KOPT-K1 (cell line): Measurements from ENCODE around the gene CTXN3.
"Not testable (repeated sequence)": the region's sequence is repeated elsewhere in the genome, so short reads cannot be mapped to it uniquely, and the experiment has no call there.

Experiments used
- H3K27ac ChIP-seq: fragments of 200-600 bp; sonication (generic); 2 replicates; pipeline ENCODE4 v1.5.1; 2016; ENCODE audit warnings: antibody characterized with exemption, mild to moderate bottlenecking, low read depth, low read length; ENCODE audit not compliant: poor library complexity, severe bottlenecking
- H3K36me3 ChIP-seq: fragments of 200-600 bp; sonication (generic); 2 replicates; pipeline ENCODE4 v1.5.1; 2017; ENCODE audit warnings: antibody characterized with exemption, mild to moderate bottlenecking, low read length, moderate library complexity; ENCODE audit not compliant: insufficient read depth
- H3K9me3 ChIP-seq: fragments of 200-600 bp; sonication (generic); 2 replicates; pipeline ENCODE4 v1.5.1; 2017; ENCODE audit warnings: antibody characterized with exemption, low read length, mild to moderate bottlenecking; ENCODE audit not compliant: insufficient read depth, poor library complexity, severe bottlenecking

CTXN3 gene

GRCh38 chr5:127673117-127673800, 24.4 kb downstream of the CTXN3 start:
- Histone ChIP-seq H3K27ac (no peak overlapping the region), H3K9me3 (no peaks in the 10 kb centered on the region), H3K36me3 (no peaks in the 10 kb centered on the region)

DNA sequence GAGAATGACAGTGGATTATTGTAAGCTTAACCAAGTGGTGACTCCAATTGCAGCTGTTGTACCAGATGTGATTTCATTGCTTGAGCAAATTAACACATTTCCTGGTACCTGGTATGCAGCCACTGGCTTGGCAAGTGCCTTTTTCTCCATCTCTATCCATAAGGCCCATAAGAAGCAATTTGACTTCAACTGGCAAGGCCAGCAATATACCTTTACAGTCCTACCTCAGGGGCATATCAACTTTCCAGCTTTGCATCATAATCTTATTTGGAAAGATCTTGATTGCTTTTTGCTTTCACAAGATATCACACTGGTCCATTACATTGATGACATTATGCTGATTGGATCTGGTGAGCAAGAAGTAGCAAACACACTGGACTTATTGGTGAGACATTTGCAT, 28.1 kb downstream of the CTXN3 start:
- H3K9me3 ChIP-seq, H3K36me3 ChIP-seq, H3K27ac ChIP-seq: not testable (repeated sequence)

GRCh38 chr5:127679691-127680330, 30.9 kb downstream of the CTXN3 start:
- H3K27ac ChIP-seq, H3K9me3 ChIP-seq, H3K36me3 ChIP-seq: not testable (repeated sequence)

DNA sequence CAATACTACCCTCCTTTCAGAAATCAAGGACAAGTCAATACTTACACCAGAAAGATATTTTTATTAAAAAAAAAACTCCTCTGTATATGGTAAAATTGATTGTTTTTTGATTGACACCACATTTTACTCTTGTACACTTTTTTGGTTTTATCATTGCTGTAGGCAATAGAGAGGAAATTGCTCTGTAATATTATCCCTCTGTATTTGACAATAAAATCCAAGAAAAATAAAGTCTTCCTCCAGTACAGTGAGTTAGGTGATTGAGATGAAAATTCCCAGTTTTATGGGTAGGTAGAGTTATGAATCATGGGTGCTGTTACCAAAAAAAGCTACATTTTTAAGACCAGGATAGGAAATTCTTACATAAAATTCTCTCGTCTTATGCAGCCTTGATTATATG, 31.7 kb downstream of the CTXN3 start:
- Histone ChIP-seq H3K36me3 (no peaks in the 10 kb centered on the region), H3K9me3 (no peaks in the 10 kb centered on the region), H3K27ac (no peak overlapping the region)

DNA sequence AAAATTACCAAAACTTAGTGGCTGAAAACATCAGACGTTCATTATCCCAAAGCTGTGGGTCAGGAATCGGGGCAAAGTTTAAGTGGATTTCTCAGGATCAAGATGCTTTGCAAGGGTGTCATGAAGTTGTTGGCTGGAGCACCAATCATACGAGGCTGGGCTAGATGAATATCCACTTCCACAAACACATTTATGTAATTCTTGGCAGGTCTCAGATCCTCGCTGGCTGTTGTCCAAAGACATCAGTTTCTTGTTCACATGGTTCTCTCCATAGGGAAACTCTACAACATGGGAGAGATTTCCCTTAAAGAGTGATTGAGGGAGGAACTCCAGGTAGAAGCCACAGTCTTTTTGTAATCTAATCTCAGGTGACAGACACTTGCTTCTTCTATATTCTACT, 34.1 kb downstream of the CTXN3 start:
- no peaks in the 10 kb centered on the region for H3K36me3 ChIP-seq
- no peaks in the 10 kb centered on the region for H3K9me3 ChIP-seq
- H3K27ac ChIP-seq = no peak overlapping the region

GRCh38 chr5:127684726-127685467, 36.0 kb downstream of the CTXN3 start:
- no peaks in the 10 kb centered on the region for H3K36me3 ChIP-seq
- H3K27ac ChIP-seq = no peak overlapping the region
- no peaks in the 10 kb centered on the region for H3K9me3 ChIP-seq

- H3K9me3 ChIP-seq = no peaks in the 10 kb centered on the region
- no peak overlapping the region for H3K27ac ChIP-seq
- no peaks in the 10 kb centered on the region for H3K36me3 ChIP-seq
These were observed 36.8 kb downstream of the CTXN3 start for GRCh38 chr5:127685662-127686061.

DNA sequence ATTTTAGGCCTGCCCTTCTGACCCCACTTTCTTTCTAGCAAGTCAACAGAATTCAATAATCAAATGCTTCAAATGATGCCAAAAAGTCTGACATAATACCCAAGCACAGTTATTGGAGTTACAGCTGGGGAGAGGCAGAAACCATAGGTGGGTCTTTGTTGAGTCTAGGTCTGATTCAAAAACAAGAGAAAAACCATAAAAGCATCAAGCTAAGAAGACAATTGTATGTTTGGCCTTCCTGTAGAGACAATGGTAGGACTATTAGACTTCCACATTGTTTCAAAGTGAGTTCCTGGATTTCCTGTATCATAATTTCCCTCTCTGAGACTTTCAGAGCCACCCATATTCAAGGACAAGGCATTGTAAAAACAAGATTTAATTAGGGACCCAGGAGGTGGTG, 37.5 kb downstream of the CTXN3 start:
- Histone ChIP-seq H3K9me3 (no peaks in the 10 kb centered on the region), H3K36me3 (no peaks in the 10 kb centered on the region), H3K27ac (no peak overlapping the region)

- no peaks in the 10 kb centered on the region for H3K9me3 ChIP-seq
- no peaks in the 10 kb centered on the region for H3K36me3 ChIP-seq
- H3K27ac ChIP-seq = no peak overlapping the region
These were observed 45.8 kb downstream of the CTXN3 start for GRCh38 chr5:127694518-127695171.

DNA sequence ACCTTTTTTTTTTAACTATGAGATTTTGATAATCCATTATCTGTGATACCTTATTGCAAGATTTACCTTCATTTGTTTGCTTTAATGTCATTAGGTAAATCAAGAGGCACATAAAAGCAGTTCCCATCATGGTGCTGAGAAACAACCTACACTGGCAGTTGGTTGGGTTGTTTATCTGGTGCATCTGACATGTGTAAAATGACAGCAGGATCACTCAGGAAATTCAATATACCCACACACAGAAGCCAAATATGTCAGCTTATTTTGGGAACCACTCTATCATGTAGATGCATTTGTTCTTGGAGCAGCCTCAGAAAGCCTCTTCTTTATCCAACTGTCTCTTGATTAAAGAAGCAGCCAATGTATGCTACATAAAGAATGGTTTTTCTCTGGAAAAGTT, 46.5 kb downstream of the CTXN3 start:
- Histone ChIP-seq H3K36me3 (no peaks in the 10 kb centered on the region), H3K9me3 (no peaks in the 10 kb centered on the region), H3K27ac (no peak overlapping the region)

DNA sequence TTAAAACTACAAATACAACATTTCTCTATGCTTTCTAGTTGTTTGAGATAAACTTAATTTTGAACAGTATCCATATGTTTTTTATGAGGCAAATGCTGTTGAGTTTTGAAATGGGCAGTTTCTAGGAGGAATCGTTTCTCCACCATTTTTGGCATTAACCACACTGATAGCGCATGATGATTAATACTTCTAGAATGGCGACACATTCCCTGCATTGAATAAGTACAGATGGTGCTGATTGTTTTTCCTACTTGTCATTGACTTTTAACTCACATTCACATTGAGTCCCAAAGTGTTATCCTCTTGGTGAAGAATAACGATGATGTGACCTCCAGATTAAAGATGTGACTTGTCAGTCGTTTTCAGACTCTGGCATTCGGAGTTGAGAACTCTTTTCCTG, 47.8 kb downstream of the CTXN3 start:
- H3K9me3 ChIP-seq = no peaks in the 10 kb centered on the region
- H3K27ac ChIP-seq = no peak overlapping the region
- H3K36me3 ChIP-seq = no peaks in the 10 kb centered on the region

DNA sequence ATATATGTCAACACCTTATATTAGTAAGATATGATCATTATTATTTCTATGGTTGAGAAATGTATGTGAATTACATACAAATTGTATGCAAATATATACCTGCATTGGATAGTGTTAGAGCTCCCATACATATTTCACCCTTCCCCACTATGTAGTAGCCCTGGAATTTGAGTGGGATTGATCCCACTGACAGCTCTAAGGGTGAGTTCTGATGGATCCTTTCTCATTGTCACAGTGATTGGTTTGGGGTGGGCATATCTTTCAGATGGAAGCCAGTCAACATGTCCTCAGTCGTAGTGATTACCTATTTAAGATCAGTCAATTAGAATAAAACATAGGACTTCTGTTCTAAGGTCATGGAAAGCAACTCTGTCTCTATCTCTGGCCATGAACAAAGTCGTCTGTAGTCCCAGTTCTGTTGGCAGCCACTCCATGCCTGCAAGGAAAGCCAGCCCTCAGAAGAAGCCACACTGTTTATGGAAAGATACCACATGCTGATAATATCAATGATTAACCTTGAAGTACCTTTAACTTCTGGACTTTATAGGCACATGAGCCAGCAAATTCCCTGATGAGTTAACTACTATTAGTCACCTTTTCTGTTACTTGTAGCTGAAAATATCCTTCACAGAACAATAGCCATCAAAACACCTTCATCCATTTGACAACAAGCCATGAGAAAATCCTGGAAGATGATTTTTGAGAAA, 49.2 kb downstream of the CTXN3 start:
- Histone ChIP-seq H3K9me3 (no peaks in the 10 kb centered on the region), H3K27ac (no peak overlapping the region), H3K36me3 (no peaks in the 10 kb centered on the region)

DNA sequence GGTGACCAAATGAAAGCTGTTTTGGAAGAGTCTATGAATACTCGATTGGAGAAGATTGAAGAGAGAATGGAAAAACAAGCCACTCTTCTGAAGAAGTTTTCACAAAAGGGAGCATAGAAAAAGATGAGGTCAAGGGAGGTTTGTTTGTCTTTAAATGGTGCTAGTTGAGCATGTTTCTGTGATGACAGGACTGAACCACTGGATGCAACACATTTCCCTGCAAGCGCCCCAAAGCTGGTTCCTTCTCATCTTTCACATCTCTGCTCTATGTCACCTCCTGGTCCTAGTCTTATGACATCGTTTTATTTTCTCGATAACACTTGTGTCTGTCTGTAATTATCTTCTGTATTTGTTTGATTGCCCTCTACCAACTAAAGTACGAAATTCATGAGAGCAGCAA, 50.5 kb downstream of the CTXN3 start:
- Histone ChIP-seq H3K36me3 (no peaks in the 10 kb centered on the region), H3K9me3 (no peaks in the 10 kb centered on the region), H3K27ac (no peak overlapping the region)

GRCh38 chr5:127700237-127700766, 51.4 kb downstream of the CTXN3 start:
- no peak overlapping the region for H3K27ac ChIP-seq
- no peaks in the 10 kb centered on the region for H3K36me3 ChIP-seq
- no peaks in the 10 kb centered on the region for H3K9me3 ChIP-seq

DNA sequence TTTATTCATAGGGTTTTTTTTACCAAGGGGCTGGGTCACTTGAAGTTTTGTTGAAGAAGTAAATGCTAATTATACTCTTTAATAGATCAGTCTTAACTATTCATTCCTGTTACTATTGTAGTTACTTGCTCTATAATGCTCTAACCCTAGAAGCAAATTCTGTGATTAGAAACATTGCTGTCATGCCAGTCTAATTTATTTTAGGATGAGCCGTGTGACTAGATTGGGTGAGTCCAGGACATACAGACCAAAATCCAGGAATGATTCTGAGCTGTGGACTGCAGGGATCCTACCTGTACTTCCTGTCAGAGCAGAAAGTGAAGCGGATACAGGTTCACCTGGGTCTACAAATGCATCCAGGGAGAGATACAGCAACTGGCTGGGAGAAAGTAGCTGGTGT, 53.6 kb downstream of the CTXN3 start:
- Histone ChIP-seq H3K27ac (no peak overlapping the region), H3K36me3 (no peaks in the 10 kb centered on the region), H3K9me3 (no peaks in the 10 kb centered on the region)
